Stimulated activated memory B cell treated with anti-CD40 and anti-IgM and Interleukin-4, amounts not matched to agents 10 μg/mL and 1 μg/mL and 100 μg/mL, for 72 hours (primary cell): ENCODE measurements around the gene SFT2D3.

Source experiments
- ATAC-seq: fragments of 150-1000 bp; cut with Tn5 transposase; 2 replicates; pipeline ENCODE4 v1.10.0; 2021
- H3K27ac Mint-ChIP-seq: one replicate; pipeline ENCODE4 v1.8.0; 2022; ENCODE audit warnings: mild to moderate bottlenecking, mixed read lengths
- H3K27me3 Mint-ChIP-seq: one replicate; pipeline ENCODE4 v1.8.0; 2022; ENCODE audit warnings: mixed read lengths
- H3K36me3 Mint-ChIP-seq: one replicate; pipeline ENCODE4 v1.8.0; 2022; ENCODE audit warnings: mixed read lengths
- H3K4me1 Mint-ChIP-seq: one replicate; pipeline ENCODE4 v1.8.0; 2022; ENCODE audit warnings: mixed read lengths
- H3K4me3 Mint-ChIP-seq: one replicate; pipeline ENCODE4 v1.8.0; 2022; ENCODE audit warnings: mild to moderate bottlenecking, moderate library complexity, mixed read lengths
- H3K9me3 Mint-ChIP-seq: one replicate; pipeline ENCODE4 v1.8.0; 2022; ENCODE audit warnings: mixed read lengths

Gene SFT2D3

DNA sequence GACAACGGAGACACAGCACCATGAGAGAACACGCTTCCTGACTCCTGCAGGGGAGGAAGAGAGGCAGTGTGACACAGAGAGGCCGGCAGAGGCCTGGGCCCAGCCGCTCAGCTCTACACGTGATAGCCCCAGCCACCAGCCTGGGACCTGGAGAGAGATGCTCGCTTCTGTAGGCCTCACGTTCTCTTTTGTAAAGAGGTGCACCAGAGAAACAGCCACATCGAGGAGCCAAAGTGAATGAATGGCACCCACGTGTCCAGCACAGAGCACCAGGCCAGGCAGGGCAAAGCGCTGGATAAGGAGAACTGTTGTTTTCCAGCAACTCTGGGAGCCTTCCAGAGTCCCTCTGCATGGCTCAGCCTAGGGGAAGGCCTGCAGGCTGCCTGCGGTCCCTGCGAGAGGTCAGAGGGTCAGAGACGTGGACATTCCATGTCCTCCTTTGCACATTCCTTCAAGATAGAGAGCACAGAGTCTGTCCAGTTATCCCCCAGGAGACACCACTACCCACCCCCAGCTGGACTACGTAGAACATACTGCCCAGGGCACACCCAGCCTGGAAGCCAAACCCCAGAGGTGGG, 40.1 kb upstream of the SFT2D3 start:
- H3K4me3 Mint-ChIP-seq, result no peak overlapping the region
- peaks cover 18% of the 10 kb centered on the region for H3K4me1 Mint-ChIP-seq
- H3K27me3 Mint-ChIP-seq, result peaks cover 56% of the 10 kb centered on the region
- H3K9me3 Mint-ChIP-seq, result no peaks in the 10 kb centered on the region
- H3K27ac Mint-ChIP-seq, result no peak overlapping the region
- no peaks in the 10 kb centered on the region for H3K36me3 Mint-ChIP-seq
- ATAC-seq, result no peak

DNA sequence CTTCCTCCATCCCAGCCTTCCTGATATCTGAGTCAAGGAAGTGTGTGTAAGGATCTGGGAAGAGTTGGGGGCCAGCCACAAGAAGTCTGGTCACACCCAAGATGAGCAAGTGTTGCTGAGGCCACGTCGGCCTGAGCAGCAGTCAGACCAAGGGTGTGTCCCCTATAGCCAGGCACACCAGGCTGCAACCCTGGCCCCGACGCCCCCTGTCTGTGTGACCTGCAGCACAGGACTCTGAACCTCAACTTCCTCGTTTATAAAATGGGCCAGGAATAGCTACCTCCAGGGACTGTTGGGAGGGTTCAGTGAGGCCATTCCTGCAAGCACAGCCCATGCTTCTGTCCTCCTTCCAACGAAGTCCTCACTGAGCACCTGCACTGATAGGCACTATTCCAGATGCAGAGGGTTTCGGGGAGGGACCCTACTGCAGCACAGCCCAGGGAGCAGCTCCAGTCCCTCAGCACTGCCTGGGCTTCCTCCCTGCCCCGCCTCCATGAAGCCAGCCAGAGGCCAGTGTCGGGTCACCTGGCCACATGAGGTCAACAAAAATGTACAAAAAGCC, 39.3 kb upstream of the SFT2D3 start:
- no peak for ATAC-seq
- H3K27ac Mint-ChIP-seq, result no peak overlapping the region
- H3K4me3 Mint-ChIP-seq, result no peak overlapping the region
- peaks cover 13% of the 10 kb centered on the region for H3K4me1 Mint-ChIP-seq
- H3K36me3 Mint-ChIP-seq, result no peaks in the 10 kb centered on the region
- peaks cover 58% of the 10 kb centered on the region for H3K27me3 Mint-ChIP-seq
- H3K9me3 Mint-ChIP-seq, result no peaks in the 10 kb centered on the region

DNA sequence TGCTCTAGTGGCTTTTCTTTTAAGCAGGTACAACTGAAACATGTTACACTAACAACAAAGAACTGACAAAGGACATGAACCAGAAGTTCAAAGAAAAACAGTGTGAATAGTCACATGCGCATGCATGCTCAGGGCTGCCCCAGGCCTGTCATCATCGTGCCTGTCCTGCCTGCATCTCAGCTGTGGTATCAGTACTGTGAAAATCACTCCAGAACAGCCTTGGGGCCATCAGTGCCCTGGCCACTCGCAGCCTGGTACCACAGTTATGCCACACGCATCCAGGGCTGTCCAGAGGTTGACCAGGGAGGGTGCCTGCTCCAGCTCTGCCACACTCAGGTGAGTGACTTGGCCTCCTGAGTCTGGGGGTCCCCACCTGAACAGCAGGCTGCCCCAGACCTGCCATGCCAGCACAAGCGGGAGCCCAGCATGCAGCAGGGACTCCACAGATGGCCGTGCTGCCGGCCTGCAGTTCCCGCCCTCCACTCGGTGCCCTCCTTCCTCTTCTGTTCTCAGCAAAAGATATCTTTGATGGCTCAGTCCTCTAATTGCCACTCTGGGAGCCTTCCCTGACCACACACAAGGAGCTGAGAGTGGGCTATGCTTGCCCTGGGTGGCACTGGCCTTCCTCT, 38.2 kb upstream of the SFT2D3 start:
- peaks cover 54% of the 10 kb centered on the region for H3K27me3 Mint-ChIP-seq

DNA sequence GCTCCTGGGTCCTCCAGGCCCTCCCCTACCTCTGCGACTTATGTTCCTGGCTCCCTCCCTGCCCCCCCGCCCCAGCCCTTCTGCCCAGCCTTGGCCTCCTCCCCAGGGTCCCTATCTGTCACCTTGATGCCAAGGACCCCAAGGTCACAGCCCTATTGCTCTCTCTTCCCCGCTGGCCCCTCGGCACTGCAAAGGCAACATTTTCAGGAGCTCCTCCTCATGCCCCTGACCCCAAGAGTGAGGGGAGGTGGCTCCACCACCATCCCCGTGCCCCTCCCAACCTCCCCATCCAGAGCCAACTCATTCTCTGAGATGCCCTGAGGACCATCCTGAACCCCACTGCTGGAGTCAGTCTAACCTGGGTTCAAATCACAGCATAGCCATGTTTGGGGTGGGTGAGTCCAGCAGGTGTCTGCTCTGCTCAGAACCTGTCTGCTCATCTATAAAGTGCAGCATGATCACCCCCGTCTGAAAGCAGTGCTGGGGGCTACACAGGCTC, 37.7 kb upstream of the SFT2D3 start:
- no peaks in the 10 kb centered on the region for H3K36me3 Mint-ChIP-seq
- H3K9me3 Mint-ChIP-seq, result no peaks in the 10 kb centered on the region
- peaks cover 12% of the 10 kb centered on the region for H3K4me1 Mint-ChIP-seq
- ATAC-seq, result no peak
- H3K4me3 Mint-ChIP-seq, result no peak overlapping the region
- peaks cover 54% of the 10 kb centered on the region for H3K27me3 Mint-ChIP-seq
- H3K27ac Mint-ChIP-seq, result no peak overlapping the region

More for the DNA sequence above, 38.2 kb upstream of the SFT2D3 start:
- Mint-ChIP-seq H3K4me3 (no peak overlapping the region), H3K27ac (no peak overlapping the region), H3K36me3 (no peaks in the 10 kb centered on the region), H3K9me3 (no peaks in the 10 kb centered on the region), H3K4me1 (peaks cover 12% of the 10 kb centered on the region)
- ATAC-seq, result no peak

DNA sequence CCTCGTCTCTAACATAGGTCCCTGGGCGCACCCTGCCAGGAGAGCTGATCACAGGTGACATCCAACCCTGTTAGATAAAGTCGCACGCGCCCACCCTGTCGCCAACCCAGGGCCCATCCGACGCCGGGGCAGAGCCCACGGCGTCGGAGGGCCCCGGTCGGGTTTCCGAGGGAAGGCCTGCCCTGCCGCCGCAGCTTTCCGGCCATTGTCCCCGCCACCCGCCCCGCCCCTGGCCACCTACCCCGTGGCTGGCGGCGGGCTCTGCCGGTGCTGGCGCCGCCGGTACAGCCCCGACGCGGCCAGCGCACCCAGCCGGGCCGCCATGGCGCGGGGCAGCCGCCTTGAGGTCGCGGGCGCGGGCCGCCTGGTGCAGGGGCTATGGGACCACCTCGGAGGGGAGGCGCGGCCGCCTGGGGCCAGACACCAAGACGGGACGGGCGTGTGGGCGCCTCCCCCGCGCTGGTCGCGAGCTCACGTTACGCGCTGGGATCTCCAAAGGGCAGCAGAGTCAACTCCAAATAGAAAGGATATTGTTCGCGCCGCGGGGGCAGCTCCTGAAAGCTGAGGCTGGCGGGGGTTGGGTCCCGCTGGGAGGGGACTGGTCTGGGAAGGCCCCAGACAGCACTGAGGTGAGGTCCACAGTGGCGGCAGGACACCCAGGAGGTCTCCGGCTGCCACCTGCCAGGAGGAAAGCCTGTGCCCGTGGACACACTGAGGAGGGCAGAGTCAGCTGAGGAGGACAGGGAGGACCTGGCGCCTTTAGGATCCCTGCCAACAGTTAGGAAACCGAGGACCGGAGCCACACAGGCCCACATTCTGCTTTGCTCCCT, 37.0 kb upstream of the SFT2D3 start:
- Mint-ChIP-seq H3K4me1 (peaks cover 12% of the 10 kb centered on the region), H3K27ac (no peak overlapping the region), H3K9me3 (no peaks in the 10 kb centered on the region), H3K4me3 (no peak overlapping the region), H3K27me3 (peaks cover 54% of the 10 kb centered on the region), H3K36me3 (no peaks in the 10 kb centered on the region)
- peak; percentile 46 for ATAC-seq

DNA sequence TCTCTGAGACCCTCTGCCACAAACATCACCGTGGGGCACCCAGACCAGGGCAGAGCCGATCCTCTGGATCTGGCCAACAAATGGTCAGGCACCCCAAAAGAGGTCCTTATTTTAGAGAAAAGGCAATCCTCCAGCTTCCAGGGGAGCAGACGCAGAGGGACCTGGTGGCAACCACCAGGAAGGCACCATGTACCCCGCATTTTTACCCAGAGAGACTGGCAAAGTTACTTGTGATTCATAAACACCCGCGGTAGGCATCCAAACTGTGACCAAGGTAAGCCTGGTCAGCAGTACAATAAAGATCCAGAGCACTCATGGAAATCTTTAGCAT, 36.4 kb upstream of the SFT2D3 start:
- Mint-ChIP-seq H3K4me1 (peaks cover 8% of the 10 kb centered on the region), H3K27ac (no peak overlapping the region), H3K9me3 (no peaks in the 10 kb centered on the region), H3K27me3 (peaks cover 54% of the 10 kb centered on the region), H3K4me3 (no peak overlapping the region), H3K36me3 (no peaks in the 10 kb centered on the region)
- ATAC-seq, result no peak

DNA sequence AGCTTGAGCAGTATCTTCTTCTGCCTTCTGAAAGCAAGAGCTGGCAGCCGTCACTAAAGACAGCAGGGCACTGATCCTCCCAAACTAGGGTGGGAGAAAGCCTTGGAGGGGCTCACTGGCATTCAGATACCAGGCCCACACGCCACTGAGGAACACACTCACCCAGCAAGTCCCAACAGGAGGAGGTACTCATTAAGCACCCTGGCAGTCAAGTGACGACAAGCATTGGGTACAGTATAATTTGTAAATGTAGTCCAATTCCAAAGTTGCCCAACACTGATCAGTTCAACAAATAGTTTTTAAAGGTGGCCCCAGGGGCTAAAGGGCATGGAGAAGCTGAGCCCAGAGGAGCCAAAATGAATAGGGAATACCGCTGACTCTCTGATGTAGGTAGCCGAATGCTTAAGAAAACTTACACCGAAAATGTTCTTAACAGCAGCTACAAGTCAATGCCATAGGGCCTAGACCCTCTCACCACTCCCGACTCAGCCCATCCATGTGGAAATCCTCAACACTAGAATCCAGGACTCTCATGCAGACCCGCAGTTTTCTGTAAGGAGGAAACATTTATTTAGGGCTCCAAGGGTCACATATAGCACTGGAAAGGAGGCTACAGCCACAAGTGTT, 35.9 kb upstream of the SFT2D3 start:
- Mint-ChIP-seq H3K9me3 (no peaks in the 10 kb centered on the region), H3K4me1 (peaks cover 5% of the 10 kb centered on the region), H3K27ac (no peak overlapping the region), H3K27me3 (peaks cover 54% of the 10 kb centered on the region), H3K36me3 (no peaks in the 10 kb centered on the region), H3K4me3 (no peak overlapping the region)
- ATAC-seq, result no peak

DNA sequence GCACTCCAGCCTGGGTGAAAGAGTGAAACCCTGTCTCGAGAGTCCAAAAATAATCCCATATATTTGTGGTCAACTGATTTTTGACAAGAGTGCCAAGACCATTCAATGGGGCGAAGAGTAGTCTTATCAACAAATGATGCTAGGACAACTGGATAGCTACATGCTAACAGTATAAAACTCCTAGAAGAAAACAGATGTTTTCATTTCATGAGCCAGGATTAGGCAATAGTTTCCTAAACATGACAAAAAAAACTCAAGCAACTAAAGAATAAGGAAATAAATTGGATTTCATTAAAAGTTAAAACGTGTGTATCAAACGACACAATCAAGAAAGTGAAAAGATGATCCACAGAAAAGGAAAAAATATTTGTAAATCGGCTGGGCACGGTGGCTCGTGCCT, 32.2 kb upstream of the SFT2D3 start:
- H3K4me1 Mint-ChIP-seq, result peaks cover under 1% of the 10 kb centered on the region
- H3K27me3 Mint-ChIP-seq, result peaks cover 57% of the 10 kb centered on the region
- no peak overlapping the region for H3K27ac Mint-ChIP-seq
- H3K9me3 Mint-ChIP-seq, result no peaks in the 10 kb centered on the region
- no peaks in the 10 kb centered on the region for H3K36me3 Mint-ChIP-seq
- H3K4me3 Mint-ChIP-seq, result no peak overlapping the region
- no peak for ATAC-seq

DNA sequence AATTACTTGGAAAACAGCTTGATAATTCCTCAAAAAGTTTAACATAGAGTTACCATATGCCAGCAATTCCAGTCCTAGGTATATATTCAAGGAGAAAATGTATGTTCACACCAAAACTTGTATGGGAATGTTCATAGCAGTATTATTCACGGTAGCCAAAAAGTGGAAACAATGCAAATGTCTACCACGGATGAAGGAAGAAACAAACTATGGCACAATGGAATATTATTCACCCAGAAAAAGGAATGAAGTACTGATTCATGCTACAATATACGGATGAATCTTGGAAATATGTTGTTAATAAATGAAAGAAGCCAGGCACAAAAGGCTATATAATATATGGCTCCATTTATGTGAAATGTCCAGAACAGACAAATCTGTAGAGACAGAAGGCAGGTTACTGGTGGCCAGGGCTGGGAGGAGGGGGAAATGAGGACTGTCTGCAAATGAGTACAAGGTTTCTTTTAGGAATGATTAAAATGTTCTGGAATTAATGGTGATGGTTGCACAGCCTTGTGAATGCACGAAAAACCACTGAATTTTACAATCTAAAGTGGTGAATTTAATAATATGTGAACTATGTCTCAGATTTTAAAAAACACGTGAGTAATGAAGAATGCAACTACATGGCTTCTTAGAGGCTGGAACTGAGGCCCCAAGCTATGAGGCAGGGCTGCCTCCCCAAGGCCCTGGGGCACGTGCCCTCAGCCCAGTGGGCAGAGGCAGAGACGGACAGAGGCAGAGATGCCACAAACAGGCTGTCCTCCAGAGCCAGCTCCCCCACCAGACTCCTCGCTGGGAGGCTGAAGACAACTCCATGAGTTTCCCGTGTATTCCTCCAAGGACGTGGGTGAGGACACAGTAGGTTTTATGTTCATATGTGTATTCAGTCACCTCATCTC, 31.0 kb upstream of the SFT2D3 start:
- Mint-ChIP-seq H3K27me3 (peaks cover 54% of the 10 kb centered on the region), H3K4me1 (peaks cover 6% of the 10 kb centered on the region), H3K4me3 (no peak overlapping the region), H3K36me3 (no peaks in the 10 kb centered on the region), H3K27ac (no peak overlapping the region), H3K9me3 (no peaks in the 10 kb centered on the region)
- ATAC-seq, result no peak

DNA sequence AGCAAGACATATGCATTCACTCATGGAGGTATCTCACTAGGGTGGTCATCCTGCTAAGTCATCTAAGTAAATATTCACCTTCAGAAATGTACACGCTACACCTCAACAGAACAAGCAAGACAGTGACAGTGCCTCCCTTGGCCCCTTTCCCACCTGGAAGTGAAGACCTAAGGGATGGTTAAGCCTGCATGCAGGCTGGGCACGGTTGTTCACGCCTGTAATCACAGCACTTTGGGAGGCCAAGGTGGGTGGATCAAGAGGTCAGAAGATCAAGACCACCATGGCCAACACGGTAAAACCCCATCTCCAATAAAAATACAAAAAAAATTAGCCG, 30.4 kb upstream of the SFT2D3 start:
- Mint-ChIP-seq H3K27me3 (peaks cover 47% of the 10 kb centered on the region), H3K9me3 (no peaks in the 10 kb centered on the region), H3K4me1 (peaks cover 6% of the 10 kb centered on the region), H3K27ac (no peak overlapping the region), H3K36me3 (no peaks in the 10 kb centered on the region), H3K4me3 (no peak overlapping the region)
- ATAC-seq, result no peak

DNA sequence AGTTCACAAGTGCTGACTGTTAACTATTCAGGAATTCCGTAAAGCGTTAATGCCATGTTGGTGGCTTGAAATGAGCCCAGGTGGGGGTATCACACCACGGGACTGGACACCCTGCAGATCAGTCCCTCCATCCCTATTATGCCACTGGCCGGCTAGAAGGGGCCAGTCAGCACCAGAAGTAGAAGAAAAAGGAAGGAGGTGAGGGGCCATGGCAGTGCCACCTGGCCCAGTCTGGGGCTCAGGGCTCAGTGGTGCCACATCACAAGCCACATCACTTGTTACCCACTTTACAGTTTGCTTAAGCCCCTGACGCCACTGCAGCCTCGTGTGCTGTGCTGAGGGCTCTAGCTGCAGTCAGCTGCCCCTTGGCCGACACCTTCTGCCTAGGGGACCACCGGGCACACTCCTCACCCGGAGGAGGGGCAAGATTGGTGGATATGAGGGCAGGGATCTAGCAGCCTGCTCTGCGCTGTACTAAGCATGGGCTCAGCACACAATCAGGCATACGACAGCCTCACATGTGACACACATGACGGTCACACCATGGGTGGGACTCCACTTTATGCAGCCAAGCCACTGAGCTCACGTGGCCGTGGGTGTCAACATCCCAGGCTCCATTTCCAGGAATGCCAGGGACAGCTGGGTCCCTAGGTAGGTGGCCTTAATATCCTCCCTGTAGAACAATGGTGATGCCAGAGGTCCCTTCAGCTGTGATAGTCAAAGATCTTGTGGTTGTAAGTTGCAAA, 29.6 kb upstream of the SFT2D3 start:
- Mint-ChIP-seq H3K9me3 (no peaks in the 10 kb centered on the region), H3K4me3 (no peak overlapping the region), H3K36me3 (no peaks in the 10 kb centered on the region), H3K27ac (no peak overlapping the region), H3K4me1 (peaks cover 6% of the 10 kb centered on the region), H3K27me3 (peaks cover 40% of the 10 kb centered on the region)
- no peak for ATAC-seq

DNA sequence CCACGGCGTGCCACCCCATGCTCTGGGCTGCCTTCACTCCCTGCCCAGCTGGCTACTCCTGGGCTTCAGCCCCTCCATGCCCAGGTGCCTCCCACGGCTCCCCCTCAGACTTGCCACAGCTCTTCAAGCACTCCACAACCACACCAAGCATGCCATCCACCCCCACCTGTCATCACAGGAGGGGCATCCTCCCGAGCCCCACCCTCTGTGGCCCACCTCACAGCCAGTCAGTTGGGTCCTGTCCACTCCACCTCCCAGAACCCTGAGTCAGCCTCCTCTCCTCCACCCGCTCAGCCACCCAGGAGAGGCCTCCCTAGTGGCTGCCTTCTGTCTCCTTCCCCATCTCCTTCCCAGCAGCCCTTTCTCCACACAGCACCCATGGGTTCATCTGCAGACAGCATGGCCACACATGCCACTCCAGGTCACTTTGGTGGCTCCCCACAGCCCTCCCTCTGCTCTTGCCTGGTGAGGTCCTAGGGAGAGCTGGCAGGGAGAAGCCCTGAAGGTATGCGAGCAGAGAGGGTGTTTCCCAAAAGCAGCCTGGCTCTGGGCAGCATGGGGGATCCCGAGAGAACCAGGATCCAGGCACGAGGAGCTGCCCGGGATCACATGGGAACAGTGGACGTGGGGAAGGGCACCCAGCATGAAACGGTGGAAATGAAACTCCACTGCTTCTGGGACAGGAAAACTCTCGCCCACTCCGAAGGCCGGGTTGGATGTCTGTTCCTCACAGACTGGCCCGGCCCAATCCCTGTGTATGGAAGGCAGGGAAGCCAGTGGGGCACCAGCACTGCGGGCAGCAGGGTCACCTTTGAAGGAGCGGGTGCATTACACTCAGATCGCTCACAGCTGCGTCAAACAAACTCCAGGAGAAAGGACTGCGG, 28.7 kb upstream of the SFT2D3 start:
- Mint-ChIP-seq H3K27me3 (peaks cover 46% of the 10 kb centered on the region), H3K4me1 (peaks cover 6% of the 10 kb centered on the region), H3K36me3 (no peaks in the 10 kb centered on the region), H3K27ac (no peak overlapping the region), H3K9me3 (no peaks in the 10 kb centered on the region), H3K4me3 (no peak overlapping the region)
- no peak for ATAC-seq

DNA sequence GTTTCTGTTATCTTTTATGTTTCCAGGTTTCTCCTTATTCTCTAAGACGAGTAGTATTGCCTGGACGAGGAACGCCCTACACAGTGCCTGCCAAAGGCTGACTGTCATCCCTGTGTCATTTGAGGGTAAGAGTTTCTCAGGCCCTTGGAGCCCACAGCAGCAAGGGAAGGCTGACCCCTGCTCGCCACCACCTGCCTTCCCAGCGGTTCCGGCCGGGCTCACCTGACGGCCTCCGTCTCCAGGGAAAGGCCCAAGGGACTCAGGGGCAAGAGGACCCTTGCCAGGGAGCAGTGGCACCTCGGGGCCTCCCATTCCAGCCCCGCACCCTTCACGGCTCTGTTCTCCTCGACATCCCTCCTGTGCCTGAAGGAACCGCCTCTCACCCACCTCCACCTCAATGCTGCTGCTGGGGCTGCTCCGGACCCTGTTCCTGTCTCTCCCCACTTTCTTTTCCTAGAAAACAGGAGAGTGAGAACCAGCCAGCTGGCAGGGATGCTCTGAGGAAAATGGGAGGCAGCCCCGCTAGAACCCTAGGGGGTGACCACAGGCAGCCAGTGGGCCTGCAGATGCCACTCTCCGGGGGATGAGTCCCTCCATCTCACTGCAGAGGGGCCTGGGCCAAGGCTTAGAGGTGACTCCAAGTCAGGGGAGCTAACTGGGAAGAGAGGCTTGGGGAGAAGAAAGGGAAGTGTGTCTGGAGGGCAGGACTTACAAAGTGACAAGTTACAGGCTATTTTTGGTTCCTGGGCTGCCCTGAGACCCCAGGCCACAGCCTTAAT, 27.8 kb upstream of the SFT2D3 start:
- Mint-ChIP-seq H3K27me3 (peaks cover 55% of the 10 kb centered on the region), H3K9me3 (no peaks in the 10 kb centered on the region), H3K36me3 (no peaks in the 10 kb centered on the region), H3K4me3 (no peak overlapping the region), H3K4me1 (peaks cover 12% of the 10 kb centered on the region), H3K27ac (no peak overlapping the region)
- no peak for ATAC-seq
